ENCODE measurements around the gene ECHS1. TPM values are rescaled to one million over a fixed set of nuclear protein-coding genes. Genes with fewer than 3 reads are reported as not detected.
A peak's percentile ranks its signal among the peaks of the same experiment; 100 is the strongest.

Gene ECHS1
- total RNA-seq, 1 experiment from 2014 or later, result 58.0 TPM

DNA sequence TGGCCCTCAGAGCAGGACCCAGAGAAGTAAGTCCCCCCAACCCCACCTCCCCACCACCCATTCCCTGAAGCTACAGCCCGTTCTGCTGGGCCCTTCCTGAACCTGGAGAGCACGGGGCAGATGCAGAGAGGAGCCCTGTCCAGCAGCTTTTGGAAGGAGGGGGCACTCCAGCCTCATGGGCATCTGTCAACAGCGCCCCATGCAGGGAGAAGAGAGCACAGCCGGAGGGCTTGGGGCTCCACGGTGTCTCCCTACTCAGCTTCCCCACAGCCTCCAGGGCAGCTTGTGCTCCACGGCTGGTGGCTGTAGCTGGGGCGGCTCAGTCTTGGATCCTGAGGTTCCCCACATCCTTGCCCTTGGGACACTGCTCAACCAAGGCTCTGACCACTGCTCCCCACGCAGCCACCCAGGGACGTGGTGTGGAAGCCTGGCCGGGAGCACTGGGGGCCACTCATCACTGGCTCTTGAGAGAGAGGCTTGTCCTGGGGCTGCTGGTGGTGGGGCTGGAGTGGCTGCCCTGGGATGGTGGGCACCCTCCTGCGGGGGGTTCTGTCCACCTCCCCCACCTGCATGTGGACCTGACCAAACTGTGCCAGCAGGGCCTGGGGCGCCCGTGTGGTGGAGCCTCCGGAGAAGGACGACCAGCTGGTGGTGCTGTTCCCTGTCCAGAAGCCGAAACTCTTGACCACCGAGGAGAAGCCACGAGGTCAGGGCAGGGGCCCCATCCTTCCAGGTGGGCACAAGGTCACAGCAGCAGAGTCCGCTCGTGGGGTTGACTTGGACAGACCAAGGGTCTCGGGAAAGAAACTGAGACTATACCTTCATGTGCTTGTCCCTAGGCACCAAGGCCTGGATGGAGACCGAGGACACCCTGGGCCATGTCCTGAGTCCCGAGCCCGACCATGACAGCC lies 21.5 kb downstream of the ECHS1 start:
- intact Hi-C loops (cut with micrococcal nuclease), result no loop called here
- ChIA-PET POLR2A (interaction anchor here (0.6 kb wide), 1 partner anchor 22 kb away, joined by 3 read pairs; no protein-coding TSS in a partner anchor), CTCF (no interaction called here), RAD21 (ENCODE audit: low non-redundant PET in 1 of 2, low total read pairs in 2 of 2, uncharacterized antibody in 2 of 2, unreplicated experiment in 2 of 2) (no interaction called here)
- Histone ChIP-seq H3K27me3 (ENCODE audit: insufficient read depth, low read length) (no peaks in the 10 kb centered on the region), H3K4me1 (ENCODE audit: control insufficient read depth in 1 of 2, insufficient read depth in 2 of 2, low read length in 2 of 2) (peaks cover 3 to 4% of the 10 kb centered on the region in 2 experiments; a peak in 2 of 4 replicates), H3K4me3 (replicated peaks in 1 of 2; ENCODE audit: low read depth in 1 of 2, low read length in 2 of 2) (no peak overlapping the region), H3K4me2 (ENCODE audit: low read length) (no peak overlapping the region), H3K9ac (ENCODE audit: low read length) (no peak overlapping the region), H4K20me1 (ENCODE audit: insufficient read depth) (no peaks in the 10 kb centered on the region), H3K9me3 (ENCODE audit: control insufficient read depth in 1 of 2, insufficient read depth in 1 of 2, low read depth in 1 of 2, low read length in 2 of 2) (no peaks in the 10 kb centered on the region), H3K27ac (ENCODE audit: low read depth, low read length) (no peak overlapping the region), H2AFZ (ENCODE audit: low read depth, low read length, poor library complexity, severe bottlenecking) (no peak overlapping the region), H3K36me3 (ENCODE audit: control insufficient read depth in 1 of 2, insufficient read depth in 2 of 2, low read length in 2 of 2) (no peaks in the 10 kb centered on the region), H3K9me2 (ENCODE audit: insufficient read depth) (no peaks in the 10 kb centered on the region), H3K79me2 (ENCODE audit: insufficient read depth, low read length) (peaks cover 4% of the 10 kb centered on the region; the same call in 1 of the 2 replicates)
- TF ChIP-seq EZH2 (IDR thresholded peaks at IDR 0.05) (no peak), FOSL1 (IDR thresholded peaks at IDR 0.05; ENCODE audit: low read depth) (no peak), CEBPB (IDR thresholded peaks at IDR 0.05; ENCODE audit: low read depth) (no peak), ZFX (IDR thresholded peaks at IDR 0.05) (no peak), YY1 (IDR thresholded peaks at IDR 0.05; ENCODE audit: extremely low read depth, insufficient replicate concordance, low read depth, low read length) (no peak), SIN3A (IDR thresholded peaks at IDR 0.05; ENCODE audit: low read depth) (no peak), SP1 (IDR thresholded peaks at IDR 0.05; ENCODE audit: low read depth) (no peak), POLR2A (IDR thresholded peaks at IDR 0.05; ENCODE audit: borderline replicate concordance, extremely low read depth, insufficient read depth, insufficient read length) (no peak), EZH2phosphoT487 (IDR thresholded peaks at IDR 0.05; ENCODE audit: borderline replicate concordance) (no peak), JUND (IDR thresholded peaks at IDR 0.05) (no peak), CBX3 (IDR thresholded peaks at IDR 0.05; ENCODE audit: low read depth) (no peak)
- TF ChIP-seq, protein P1, sequence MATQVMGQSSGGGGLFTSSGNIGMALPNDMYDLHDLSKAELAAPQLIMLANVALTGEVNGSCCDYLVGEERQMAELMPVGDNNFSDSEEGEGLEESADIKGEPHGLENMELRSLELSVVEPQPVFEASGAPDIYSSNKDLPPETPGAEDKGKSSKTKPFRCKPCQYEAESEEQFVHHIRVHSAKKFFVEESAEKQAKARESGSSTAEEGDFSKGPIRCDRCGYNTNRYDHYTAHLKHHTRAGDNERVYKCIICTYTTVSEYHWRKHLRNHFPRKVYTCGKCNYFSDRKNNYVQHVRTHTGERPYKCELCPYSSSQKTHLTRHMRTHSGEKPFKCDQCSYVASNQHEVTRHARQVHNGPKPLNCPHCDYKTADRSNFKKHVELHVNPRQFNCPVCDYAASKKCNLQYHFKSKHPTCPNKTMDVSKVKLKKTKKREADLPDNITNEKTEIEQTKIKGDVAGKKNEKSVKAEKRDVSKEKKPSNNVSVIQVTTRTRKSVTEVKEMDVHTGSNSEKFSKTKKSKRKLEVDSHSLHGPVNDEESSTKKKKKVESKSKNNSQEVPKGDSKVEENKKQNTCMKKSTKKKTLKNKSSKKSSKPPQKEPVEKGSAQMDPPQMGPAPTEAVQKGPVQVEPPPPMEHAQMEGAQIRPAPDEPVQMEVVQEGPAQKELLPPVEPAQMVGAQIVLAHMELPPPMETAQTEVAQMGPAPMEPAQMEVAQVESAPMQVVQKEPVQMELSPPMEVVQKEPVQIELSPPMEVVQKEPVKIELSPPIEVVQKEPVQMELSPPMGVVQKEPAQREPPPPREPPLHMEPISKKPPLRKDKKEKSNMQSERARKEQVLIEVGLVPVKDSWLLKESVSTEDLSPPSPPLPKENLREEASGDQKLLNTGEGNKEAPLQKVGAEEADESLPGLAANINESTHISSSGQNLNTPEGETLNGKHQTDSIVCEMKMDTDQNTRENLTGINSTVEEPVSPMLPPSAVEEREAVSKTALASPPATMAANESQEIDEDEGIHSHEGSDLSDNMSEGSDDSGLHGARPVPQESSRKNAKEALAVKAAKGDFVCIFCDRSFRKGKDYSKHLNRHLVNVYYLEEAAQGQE (IDR thresholded peaks at IDR 0.05; ENCODE audit: low read depth), result no peak
- TF ChIP-seq, protein P2, sequence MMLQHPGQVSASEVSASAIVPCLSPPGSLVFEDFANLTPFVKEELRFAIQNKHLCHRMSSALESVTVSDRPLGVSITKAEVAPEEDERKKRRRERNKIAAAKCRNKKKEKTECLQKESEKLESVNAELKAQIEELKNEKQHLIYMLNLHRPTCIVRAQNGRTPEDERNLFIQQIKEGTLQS (IDR thresholded peaks at IDR 0.05), result no peak
- TF ChIP-seq, protein P3, sequence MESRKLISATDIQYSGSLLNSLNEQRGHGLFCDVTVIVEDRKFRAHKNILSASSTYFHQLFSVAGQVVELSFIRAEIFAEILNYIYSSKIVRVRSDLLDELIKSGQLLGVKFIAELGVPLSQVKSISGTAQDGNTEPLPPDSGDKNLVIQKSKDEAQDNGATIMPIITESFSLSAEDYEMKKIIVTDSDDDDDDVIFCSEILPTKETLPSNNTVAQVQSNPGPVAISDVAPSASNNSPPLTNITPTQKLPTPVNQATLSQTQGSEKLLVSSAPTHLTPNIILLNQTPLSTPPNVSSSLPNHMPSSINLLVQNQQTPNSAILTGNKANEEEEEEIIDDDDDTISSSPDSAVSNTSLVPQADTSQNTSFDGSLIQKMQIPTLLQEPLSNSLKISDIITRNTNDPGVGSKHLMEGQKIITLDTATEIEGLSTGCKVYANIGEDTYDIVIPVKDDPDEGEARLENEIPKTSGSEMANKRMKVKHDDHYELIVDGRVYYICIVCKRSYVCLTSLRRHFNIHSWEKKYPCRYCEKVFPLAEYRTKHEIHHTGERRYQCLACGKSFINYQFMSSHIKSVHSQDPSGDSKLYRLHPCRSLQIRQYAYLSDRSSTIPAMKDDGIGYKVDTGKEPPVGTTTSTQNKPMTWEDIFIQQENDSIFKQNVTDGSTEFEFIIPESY (IDR thresholded peaks at IDR 0.05; ENCODE audit: extremely low read depth, insufficient replicate concordance, low read length), result no peak
- ATAC-seq (peak; percentile 20; the same call in 1 of the 2 replicates), DNase-seq (ENCODE audit: low read depth, low spot score) (no peak)
- BruUV-seq (replicated peaks), result no TSS peak
